EL (cell line): ENCODE results near the gene ST7.
"Not testable (repeated sequence)": the region's sequence is repeated elsewhere in the genome, so short reads cannot be mapped to it uniquely, and the experiment has no call there.

Experiments
- DNase-seq: peaks from one replicate; pipeline ENCODE4 v3.0.0-alpha.2; 2016

The ST7 gene

GRCh38 chr7:117101026-117101425, 147.7 kb downstream of the ST7 start:
- no peak for DNase-seq

GRCh38 chr7:117110480-117111315, 157.4 kb downstream of the ST7 start:
- no peak for DNase-seq

GRCh38 chr7:117111535-117111934, 158.2 kb downstream of the ST7 start:
- DNase-seq: no peak

- DNase-seq: no peak
Observed at GRCh38 chr7:117112640-117113039, 159.3 kb downstream of the ST7 start.

GRCh38 chr7:117113871-117114270, 160.6 kb downstream of the ST7 start:
- no peak for DNase-seq

GRCh38 chr7:117114272-117114671, 161.0 kb downstream of the ST7 start:
- DNase-seq: no peak

GRCh38 chr7:117116211-117116610, 162.9 kb downstream of the ST7 start:
- DNase-seq: no peak

GRCh38 chr7:117117172-117117571, 163.9 kb downstream of the ST7 start:
- DNase-seq: no peak

- DNase-seq: no peak
Observed at GRCh38 chr7:117118579-117119180, 165.4 kb downstream of the ST7 start.

DNA sequence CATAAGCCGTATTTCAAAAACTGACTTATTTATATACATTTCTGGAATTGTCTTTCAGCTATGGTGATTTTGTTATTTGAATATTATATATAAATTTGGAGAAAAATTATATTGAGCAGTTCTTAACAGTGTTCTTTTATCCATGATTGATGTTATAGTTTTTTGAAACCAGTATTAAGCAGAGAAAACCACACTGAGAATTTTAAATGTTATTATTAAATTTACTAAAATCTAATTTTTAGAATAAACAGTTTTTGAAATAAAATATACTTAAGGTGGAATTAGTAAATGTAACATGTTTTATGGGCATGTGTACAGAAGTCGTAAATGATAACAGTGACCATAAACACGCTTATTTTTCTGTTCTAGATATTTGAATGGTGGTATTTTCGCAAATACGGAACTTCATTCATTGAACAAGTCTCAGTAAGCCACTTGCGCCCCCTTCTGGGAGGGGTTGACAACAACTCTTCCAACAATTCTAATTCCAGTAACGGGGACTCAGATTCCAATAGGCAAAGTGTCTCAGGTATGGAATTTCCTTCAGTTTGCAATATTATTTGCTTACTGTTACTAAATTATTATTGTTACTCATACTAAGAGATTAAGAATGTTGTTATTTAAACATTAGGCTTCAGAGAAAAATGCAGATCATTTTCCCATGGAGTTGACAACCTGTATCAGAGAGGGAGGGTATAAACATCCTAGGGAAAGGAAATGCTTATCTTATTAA, 166.1 kb downstream of the ST7 start:
- peak; percentile 79 for DNase-seq

DNA sequence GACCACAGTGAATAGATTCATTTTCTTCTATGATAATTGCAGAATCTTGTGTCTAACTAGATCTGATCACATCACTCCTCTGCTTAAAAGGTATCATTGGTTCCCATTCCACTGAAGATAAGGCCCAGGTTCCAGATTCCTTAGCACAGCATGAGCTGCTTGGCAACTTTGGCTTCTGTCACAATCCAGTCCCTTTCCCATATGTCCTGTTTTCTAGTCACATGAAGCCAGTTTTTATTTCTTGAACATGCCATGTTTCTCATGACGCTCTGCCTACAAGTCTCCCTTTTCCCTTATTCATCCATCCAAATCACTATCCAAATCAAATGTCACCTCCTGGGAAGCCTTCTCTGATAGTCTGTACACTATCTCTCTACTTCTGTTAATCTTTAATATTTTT, 167.0 kb downstream of the ST7 start:
- DNase-seq: not testable (repeated sequence)

DNA sequence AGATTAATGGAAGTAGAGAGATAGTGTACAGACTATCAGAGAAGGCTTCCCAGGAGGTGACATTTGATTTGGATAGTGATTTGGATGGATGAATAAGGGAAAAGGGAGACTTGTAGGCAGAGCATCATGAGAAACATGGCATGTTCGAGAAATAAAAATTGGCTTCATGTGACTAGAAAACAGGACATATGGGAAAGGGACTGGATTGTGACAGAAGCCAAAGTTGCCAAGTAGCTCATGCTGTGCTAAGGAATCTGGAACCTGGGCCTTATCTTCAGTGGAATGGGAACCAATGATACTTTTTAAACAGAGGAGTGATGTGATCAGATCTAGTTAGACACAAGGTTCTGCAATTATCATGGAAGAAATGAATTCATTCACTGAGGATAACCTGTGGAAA, 168.7 kb downstream of the ST7 start:
- DNase-seq: not testable (repeated sequence)

- no peak for DNase-seq
Observed at GRCh38 chr7:117122536-117122935, 169.2 kb downstream of the ST7 start.

- no peak for DNase-seq
Observed at GRCh38 chr7:117123311-117123926, 170.1 kb downstream of the ST7 start.

DNA sequence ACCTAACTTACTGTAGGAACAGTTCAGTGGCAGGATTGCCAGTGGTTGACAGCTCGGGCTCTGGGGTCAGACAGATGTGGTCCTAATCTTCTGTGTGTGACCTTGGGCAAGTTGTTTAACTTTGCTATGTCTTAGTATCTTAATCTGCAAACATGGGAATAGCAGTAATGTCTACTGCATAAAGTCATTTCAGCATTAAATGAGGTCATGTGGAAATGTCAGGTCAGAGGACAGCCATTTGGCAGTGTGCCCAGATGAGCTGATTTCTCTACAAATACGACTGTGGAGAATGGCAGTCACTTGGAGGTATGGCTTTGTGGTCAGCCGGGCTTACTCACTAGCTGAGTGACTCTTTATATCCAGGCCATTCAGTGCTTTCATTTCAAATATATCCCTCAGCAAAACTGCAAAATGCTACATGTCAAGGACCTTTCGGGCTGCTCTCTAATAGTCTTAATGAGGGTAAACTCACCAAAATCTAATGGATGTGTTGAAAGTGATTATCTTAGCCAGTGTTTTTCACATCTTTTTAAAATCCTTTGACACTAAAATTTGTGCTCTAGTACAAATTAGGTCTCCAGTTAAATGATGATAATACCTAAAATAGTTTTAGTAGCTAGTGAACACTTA, 171.4 kb downstream of the ST7 start:
- DNase-seq: peak; percentile 98

DNA sequence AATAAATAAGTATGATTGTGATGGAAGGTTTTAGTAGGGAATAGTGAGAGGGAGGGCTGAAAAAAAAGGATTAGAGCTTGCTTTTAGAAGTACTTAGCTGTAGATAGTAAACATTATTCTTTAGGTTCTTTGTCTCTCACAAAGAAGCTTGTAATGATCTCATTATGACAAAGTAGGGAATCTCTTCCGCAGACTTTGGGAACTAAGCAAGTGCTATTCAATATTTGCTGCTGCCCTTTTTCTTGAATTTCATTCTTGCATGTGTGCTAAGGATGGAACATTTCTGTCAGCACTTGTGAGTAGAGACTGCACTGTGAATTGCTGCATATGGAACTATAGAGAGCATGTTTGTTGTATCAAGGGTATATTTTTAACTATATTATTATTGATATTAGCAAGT, 173.4 kb downstream of the ST7 start:
- DNase-seq: no peak

DNA sequence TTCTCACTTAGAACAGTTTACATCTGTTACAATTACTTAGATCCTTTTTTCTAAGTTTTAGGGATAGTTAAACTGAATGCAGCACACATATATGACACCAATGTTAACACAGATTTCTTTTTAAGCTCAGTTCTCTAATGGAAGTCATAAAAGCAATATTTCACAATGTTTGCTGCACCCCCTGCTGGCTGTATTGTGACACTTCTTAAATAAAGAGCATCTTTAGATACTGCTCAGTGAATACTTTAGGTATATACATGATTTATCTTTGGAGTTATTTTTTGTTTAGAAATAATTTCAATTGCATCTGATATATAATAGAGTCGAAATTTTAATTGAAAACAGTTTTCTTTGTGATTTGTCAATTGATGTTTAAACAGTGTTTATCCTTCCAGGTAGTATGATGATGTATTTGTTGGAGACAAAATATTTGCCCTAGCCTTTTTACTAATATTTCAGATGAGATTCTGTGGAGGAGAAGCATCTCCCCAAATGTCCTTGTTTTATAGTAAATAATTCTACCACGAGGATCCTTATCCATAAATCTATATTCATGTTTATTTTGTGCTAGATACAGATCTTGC, 174.4 kb downstream of the ST7 start:
- peak; percentile 64 for DNase-seq

DNA sequence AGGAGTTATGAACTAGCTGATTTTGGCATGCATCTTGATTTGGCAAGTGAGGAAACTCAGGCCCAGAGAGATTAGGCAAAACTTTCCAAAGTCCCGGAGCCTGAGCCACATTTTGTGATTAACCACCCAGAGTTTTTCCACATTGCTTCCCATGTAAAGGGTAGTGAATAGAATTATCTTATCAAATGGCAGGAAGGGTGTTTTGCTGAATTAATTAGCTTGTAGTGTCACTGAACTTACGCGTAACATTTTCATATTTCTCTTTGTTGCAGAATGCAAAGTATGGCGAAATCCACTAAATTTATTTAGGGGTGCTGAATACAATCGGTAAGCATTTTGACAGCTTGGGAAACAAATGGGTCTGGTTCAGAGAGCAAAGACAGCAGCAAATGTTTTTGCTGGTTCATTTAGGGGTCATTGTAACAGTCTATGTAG, 176.2 kb downstream of the ST7 start:
- DNase-seq: no peak

DNA sequence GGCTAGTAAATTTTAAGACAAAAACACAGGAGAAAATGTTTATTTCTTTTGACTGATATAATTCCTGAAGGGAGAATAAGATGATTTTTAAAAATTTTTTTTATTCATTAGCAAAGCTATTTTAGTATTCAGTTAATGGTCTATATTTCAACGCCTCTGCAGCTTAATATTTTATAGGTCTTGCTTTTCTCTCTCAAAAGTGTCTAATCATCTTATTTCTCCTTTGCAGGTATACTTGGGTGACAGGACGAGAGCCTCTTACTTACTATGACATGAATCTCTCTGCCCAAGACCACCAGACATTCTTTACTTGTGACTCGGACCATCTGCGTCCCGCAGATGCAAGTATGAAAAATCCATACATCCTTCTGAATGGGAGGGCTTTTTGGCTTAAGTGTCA, 177.0 kb downstream of the ST7 start:
- DNase-seq: no peak

GRCh38 chr7:117132321-117133120, 179.2 kb downstream of the ST7 start:
- peak; percentile 95 for DNase-seq

GRCh38 chr7:117133125-117133524, 179.8 kb downstream of the ST7 start:
- peak; percentile 21 for DNase-seq

DNA sequence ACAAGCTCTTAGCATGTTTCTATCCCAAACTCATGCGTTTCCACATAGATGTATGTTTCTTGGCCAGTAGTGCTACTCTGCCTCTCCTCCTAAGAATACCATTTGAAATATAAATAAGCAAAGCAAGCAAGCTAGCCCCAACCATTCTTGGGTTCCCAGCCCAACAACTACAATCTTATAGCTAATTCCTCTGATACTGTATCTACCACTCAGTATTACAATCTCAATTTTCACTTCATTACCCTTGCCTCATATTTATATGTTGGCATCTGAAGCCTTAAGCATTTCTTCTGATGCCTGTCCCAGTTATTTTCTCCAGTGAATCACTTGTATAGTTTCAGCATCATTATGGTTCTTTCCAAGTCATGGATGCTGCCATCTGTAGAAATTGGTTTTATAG, 181.1 kb downstream of the ST7 start:
- no peak for DNase-seq
